ENCODE data around the gene GPR25.

- TF ChIP-seq CTCF (IDR thresholded peaks at IDR 0.05) (no peak), POLR2A (IDR thresholded peaks at IDR 0.05) (no peak)
Measured at GRCh38 chr1:200857804-200858203, 15.0 kb upstream of the GPR25 start.
